GM19397 (cell line): ENCODE data around the gene CCDC187.

Source experiments
- ATAC-seq: cut with Tn5 transposase; IDR thresholded peaks from one replicate; pipeline ENCODE4 v1.9.1; 2021; ENCODE audit warnings: mild to moderate bottlenecking, moderate library complexity; ENCODE audit not compliant: unreplicated experiment

The CCDC187 gene

GRCh38 chr9:136299541-136299940, 4.4 kb downstream of the CCDC187 start:
- ATAC-seq: no peak

- no peak for ATAC-seq
Observed at GRCh38 chr9:136299116-136299515, 4.8 kb downstream of the CCDC187 start.

GRCh38 chr9:136297766-136298735, 5.8 kb downstream of the CCDC187 start:
- ATAC-seq: no peak

- no peak for ATAC-seq
Observed at GRCh38 chr9:136297016-136297691, 6.7 kb downstream of the CCDC187 start.

- ATAC-seq: no peak
Observed at GRCh38 chr9:136296434-136297015, 7.4 kb downstream of the CCDC187 start.

GRCh38 chr9:136295542-136296433, 8.1 kb downstream of the CCDC187 start:
- ATAC-seq: no peak

- no peak for ATAC-seq
Observed at GRCh38 chr9:136295055-136295454, 8.8 kb downstream of the CCDC187 start.

GRCh38 chr9:136294437-136294836, 9.5 kb downstream of the CCDC187 start:
- no peak for ATAC-seq

GRCh38 chr9:136293476-136294077, 10.3 kb downstream of the CCDC187 start:
- no peak for ATAC-seq

- ATAC-seq: no peak
Observed at GRCh38 chr9:136292591-136293448, 11.1 kb downstream of the CCDC187 start.

- no peak for ATAC-seq
Observed at GRCh38 chr9:136292026-136292538, 11.8 kb downstream of the CCDC187 start.

GRCh38 chr9:136291306-136292025, 12.4 kb downstream of the CCDC187 start:
- no peak for ATAC-seq

- ATAC-seq: no peak
Observed at GRCh38 chr9:136290508-136291000, 13.3 kb downstream of the CCDC187 start.

GRCh38 chr9:136289651-136290507, 14.0 kb downstream of the CCDC187 start:
- ATAC-seq: no peak

- ATAC-seq: no peak
Observed at GRCh38 chr9:136287960-136288753, 15.7 kb downstream of the CCDC187 start.

GRCh38 chr9:136286987-136287379, 16.9 kb downstream of the CCDC187 start:
- ATAC-seq: no peak
